Smooth muscle cell (in vitro differentiated cells): Measurements from ENCODE around the gene ROBO4. TPM values are rescaled to one million over a fixed set of nuclear protein-coding genes. Genes with fewer than 3 reads are reported as not detected.

Experiments used
- DNase-seq: peaks from one replicate; lab custom pipeline; 2025; ENCODE audit not compliant: unreplicated experiment; lab: John Stamatoyannopoulos, UW
- H2AFZ ChIP-seq: fragments of 200-600 bp; sonication (generic); 2 replicates; pipeline ENCODE4 v1.6.0; 2016; ENCODE audit warnings: antibody characterized with exemption, low read depth, mild to moderate bottlenecking
- H3F3A ChIP-seq: fragments of 200-600 bp; sonication (generic); 2 replicates; pipeline ENCODE4 v1.6.0; 2017; ENCODE audit warnings: antibody characterized with exemption, low read depth
- H3K27ac ChIP-seq: fragments of 200-600 bp; sonication (generic); 2 replicates; pipeline ENCODE4 v1.5.1; 2016; ENCODE audit warnings: low read depth, mild to moderate bottlenecking
- H3K27me3 ChIP-seq: fragments of 200-600 bp; sonication (generic); 2 replicates; pipeline ENCODE4 v1.6.1; 2016; ENCODE audit warnings: low read depth, mild to moderate bottlenecking
- H3K36me3 ChIP-seq: fragments of 200-600 bp; sonication (generic); 2 replicates; pipeline ENCODE4 v1.5.1; 2016; ENCODE audit warnings: low read depth
- H3K4me1 ChIP-seq: fragments of 200-600 bp; sonication (generic); 2 replicates; pipeline ENCODE4 v1.5.1; 2016; ENCODE audit warnings: low read depth
- H3K4me2 ChIP-seq: fragments of 200-600 bp; sonication (generic); 2 replicates; pipeline ENCODE4 v1.6.0; 2016; ENCODE audit warnings: mild to moderate bottlenecking
- H3K4me3 ChIP-seq: fragments of 200-600 bp; sonication (generic); 2 replicates; pipeline ENCODE4 v1.5.1; 2016; ENCODE audit warnings: mild to moderate bottlenecking
- H3K79me2 ChIP-seq: fragments of 200-600 bp; sonication (generic); 2 replicates; pipeline ENCODE4 v1.6.0; 2016; ENCODE audit warnings: low read depth, mild to moderate bottlenecking
- H3K9ac ChIP-seq: fragments of 200-600 bp; sonication (generic); 2 replicates; pipeline ENCODE4 v1.6.0; 2016; ENCODE audit warnings: low read depth
- H3K9me3 ChIP-seq: fragments of 200-600 bp; sonication (generic); replicated peaks from 2 replicates; pipeline ENCODE4 v1.5.1; 2016; ENCODE audit warnings: low read depth
- H4K20me1 ChIP-seq: fragments of 200-600 bp; sonication (generic); 2 replicates; pipeline ENCODE4 v1.6.0; 2016; ENCODE audit warnings: low read depth
- CTCF ChIP-seq: fragments of 200-600 bp; sonication (generic); IDR thresholded peaks from 2 replicates; pipeline ENCODE4 v1.5.1; 2017; ENCODE audit warnings: borderline replicate concordance, mild to moderate bottlenecking, antibody characterized with exemption; ENCODE audit not compliant: insufficient read depth, poor library complexity, severe bottlenecking
- WGBS: methylation state at CpG from one replicate; pipeline ENCODE4 v1.1.7; 2016; ENCODE audit warnings: low lambda C conversion rate; 5-methylcytosine and 5-hydroxymethylcytosine counted together
- polyA plus RNA-seq: library from polyadenylated mRNA; unstranded; fragments of >200 nt; fragmentation: Nextera tagmentation; extraction: Ambion mirVana; gene quantifications from 2 replicates; pipeline ENCODE4 v1.2.1, GENCODE V29; 2016
- total RNA-seq: library from RNA; depleted of rRNA; stranded (reverse); fragments of >200 nt; gene quantifications from 2 replicates; pipeline ENCODE4 v1.2.3, GENCODE V29; 2014

ROBO4 gene
- total and polyA plus RNA-seq, 2 experiments from 2014 or later = 0.40 TPM; not detected in 1

GRCh38 chr11:124920356-124920755 lies 22.7 kb upstream of the ROBO4 start:
- peaks cover 4% of the 10 kb centered on the region for H3K4me1 ChIP-seq
- peak overlapping the region; percentile 58 for H3K4me3 ChIP-seq
- WGBS = 92% methylated on average over 5 of the region's 5 CpGs
- no peaks in the 10 kb centered on the region for H3K27me3 ChIP-seq
- peak overlapping the region; percentile 88 for H2AFZ ChIP-seq
- H3K9me3 ChIP-seq = no peaks in the 10 kb centered on the region
- no peaks in the 10 kb centered on the region for H3F3A ChIP-seq
- no peak overlapping the region for H3K9ac ChIP-seq
- no peaks in the 10 kb centered on the region for H3K36me3 ChIP-seq
- H3K79me2 ChIP-seq = no peaks in the 10 kb centered on the region
- peak overlapping the region; percentile 91 for H3K4me2 ChIP-seq
- no peaks in the 10 kb centered on the region for H4K20me1 ChIP-seq
- no peak for DNase-seq
- TF ChIP-seq CTCF = no peak
- no peak overlapping the region for H3K27ac ChIP-seq

GRCh38 chr11:124919898-124920297 lies 22.2 kb upstream of the ROBO4 start:
- 98% methylated on average over 2 of the region's 2 CpGs for WGBS
- Histone ChIP-seq H4K20me1 (no peaks in the 10 kb centered on the region), H3K79me2 (no peaks in the 10 kb centered on the region), H3K4me3 (no peak overlapping the region), H2AFZ (no peak overlapping the region), H3K4me2 (no peak overlapping the region), H3K9me3 (no peaks in the 10 kb centered on the region), H3K27ac (no peak overlapping the region), H3K4me1 (peaks cover 4% of the 10 kb centered on the region), H3K36me3 (no peaks in the 10 kb centered on the region), H3F3A (no peaks in the 10 kb centered on the region), H3K9ac (no peak overlapping the region), H3K27me3 (no peaks in the 10 kb centered on the region)
- TF ChIP-seq CTCF = no peak
- DNase-seq = no peak

GRCh38 chr11:124918950-124919349 lies 21.3 kb upstream of the ROBO4 start, which contains the start of gene HEPN1:
Gene HEPN1 (plus strand): TSS chr11:124919250.
- H3K27ac ChIP-seq = no peak within 1 kb of the TSS
- H4K20me1 ChIP-seq = no peaks in the 10 kb centered on the region
- no peak for DNase-seq
- TF ChIP-seq CTCF = no peak
- no peak within 1 kb of the TSS for H3K4me2 ChIP-seq
- H3K79me2 ChIP-seq = no peaks in the 10 kb centered on the region
- peaks cover 4% of the 10 kb centered on the region for H3K4me1 ChIP-seq
- H3K9me3 ChIP-seq = no peaks in the 10 kb centered on the region
- no peaks in the 10 kb centered on the region for H3K27me3 ChIP-seq
- H3K36me3 ChIP-seq = no peaks in the 10 kb centered on the region
- H3F3A ChIP-seq = no peaks in the 10 kb centered on the region
- H3K9ac ChIP-seq = no peak within 1 kb of the TSS
- H2AFZ ChIP-seq = no peak within 1 kb of the TSS
- no peak within 1 kb of the TSS for H3K4me3 ChIP-seq
- 96% methylated on average over 3 of the region's 3 CpGs for WGBS

DNA sequence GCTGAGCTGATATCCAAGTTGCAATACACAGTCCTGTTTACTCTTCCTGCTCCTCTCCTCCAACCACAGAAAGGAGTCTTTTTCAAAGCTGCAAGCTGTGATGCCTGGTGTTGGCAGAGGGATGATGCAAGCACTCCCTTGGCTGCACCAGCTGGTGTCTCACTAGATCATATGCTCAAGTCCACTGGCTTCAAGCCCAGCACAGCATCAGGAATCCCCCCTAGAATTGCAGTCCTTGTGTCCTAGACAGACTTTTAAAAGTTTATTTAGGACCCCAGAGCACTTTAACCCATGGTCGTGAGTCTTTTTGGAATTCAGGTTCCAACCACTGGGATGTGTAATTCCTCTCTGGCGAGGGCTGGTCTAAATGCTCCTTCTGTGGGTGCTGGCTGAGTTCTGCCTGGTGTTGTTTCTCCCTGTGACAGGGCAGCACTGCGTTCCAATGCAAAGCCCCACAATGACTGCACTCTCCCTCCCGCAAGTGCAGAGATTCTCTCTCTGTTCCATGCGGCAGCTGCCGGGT lies 19.5 kb upstream of the ROBO4 start:
- Histone ChIP-seq H3K27me3 (no peaks in the 10 kb centered on the region), H3F3A (no peaks in the 10 kb centered on the region), H3K27ac (no peak overlapping the region), H3K36me3 (no peaks in the 10 kb centered on the region), H4K20me1 (no peaks in the 10 kb centered on the region), H2AFZ (no peak overlapping the region), H3K4me1 (peaks cover 4% of the 10 kb centered on the region), H3K9me3 (no peaks in the 10 kb centered on the region), H3K4me2 (no peak overlapping the region), H3K79me2 (no peaks in the 10 kb centered on the region), H3K9ac (no peak overlapping the region), H3K4me3 (no peak overlapping the region)
- 71% methylated on average over 6 of the region's 6 CpGs for WGBS
- DNase-seq = no peak
- TF ChIP-seq CTCF = no peak
